Measurements from ENCODE around the gene HCK.

Gene HCK

GRCh38 chr20:32142991-32143390, 90.9 kb downstream of the HCK start:
- no peak for TF ChIP-seq REST (IDR thresholded peaks at IDR 0.05; ENCODE audit: insufficient read depth in 1 of 2, low read depth in 2 of 2, low read length in 2 of 2)
- no peak for TF ChIP-seq POLR2AphosphoS5 (IDR thresholded peaks at IDR 0.05; ENCODE audit: low read depth, low read length)
- TF ChIP-seq SIN3A (IDR thresholded peaks at IDR 0.05; ENCODE audit: borderline replicate concordance, insufficient read depth, low read length) = no peak
- no peak for TF ChIP-seq TAF1 (IDR thresholded peaks at IDR 0.05; ENCODE audit: borderline replicate concordance, insufficient read depth, low read length)
- TF ChIP-seq FOXP2 (optimal IDR thresholded peaks at IDR 0.05; ENCODE audit: borderline replicate concordance, extremely low read depth, extremely low read length, insufficient read depth) = no peak

DNA sequence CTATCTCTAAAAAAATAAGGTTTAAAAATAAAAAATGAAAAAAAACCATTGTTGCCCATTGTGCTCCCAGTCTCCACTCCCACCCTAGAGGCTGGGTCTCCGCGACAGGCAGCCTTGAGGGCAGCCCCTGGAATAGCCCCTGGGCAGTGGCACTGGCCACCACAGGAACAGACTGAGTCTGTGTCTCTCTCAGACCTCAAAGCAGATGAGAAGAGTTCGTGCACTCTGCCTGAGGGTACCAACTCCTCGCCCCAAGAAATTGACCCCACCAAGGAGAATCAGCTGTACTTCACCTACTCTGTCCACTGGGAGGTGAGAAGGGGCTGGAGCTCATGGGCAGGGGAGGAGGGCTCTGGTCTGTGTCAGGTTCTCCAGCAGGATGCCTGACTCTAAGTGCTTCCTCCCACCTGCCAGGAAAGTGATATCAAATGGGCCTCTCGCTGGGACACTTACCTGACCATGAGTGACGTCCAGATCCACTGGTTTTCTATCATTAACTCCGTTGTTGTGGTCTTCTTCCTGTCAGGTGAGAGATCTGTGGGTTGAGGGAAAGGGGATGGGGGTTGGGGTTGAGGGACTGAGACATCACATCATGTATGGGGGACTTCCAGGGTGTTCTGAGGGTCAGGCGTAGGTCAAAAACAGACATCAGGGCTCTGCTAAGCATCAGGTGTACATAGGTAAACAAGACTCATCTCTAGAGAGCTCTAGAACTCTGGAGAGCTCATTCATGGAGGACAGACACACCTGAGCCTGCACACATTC, 93.0 kb downstream of the HCK start:
- TF ChIP-seq SIN3A (IDR thresholded peaks at IDR 0.05; ENCODE audit: borderline replicate concordance, insufficient read depth, low read length) (no peak), FOXP2 (optimal IDR thresholded peaks at IDR 0.05; ENCODE audit: borderline replicate concordance, extremely low read depth, extremely low read length, insufficient read depth) (no peak), TAF1 (IDR thresholded peaks at IDR 0.05; ENCODE audit: borderline replicate concordance, insufficient read depth, low read length) (no peak), POLR2AphosphoS5 (IDR thresholded peaks at IDR 0.05; ENCODE audit: low read depth, low read length) (no peak), REST (IDR thresholded peaks at IDR 0.05; ENCODE audit: insufficient read depth in 1 of 2, low read depth in 2 of 2, low read length in 2 of 2) (no peak)

DNA sequence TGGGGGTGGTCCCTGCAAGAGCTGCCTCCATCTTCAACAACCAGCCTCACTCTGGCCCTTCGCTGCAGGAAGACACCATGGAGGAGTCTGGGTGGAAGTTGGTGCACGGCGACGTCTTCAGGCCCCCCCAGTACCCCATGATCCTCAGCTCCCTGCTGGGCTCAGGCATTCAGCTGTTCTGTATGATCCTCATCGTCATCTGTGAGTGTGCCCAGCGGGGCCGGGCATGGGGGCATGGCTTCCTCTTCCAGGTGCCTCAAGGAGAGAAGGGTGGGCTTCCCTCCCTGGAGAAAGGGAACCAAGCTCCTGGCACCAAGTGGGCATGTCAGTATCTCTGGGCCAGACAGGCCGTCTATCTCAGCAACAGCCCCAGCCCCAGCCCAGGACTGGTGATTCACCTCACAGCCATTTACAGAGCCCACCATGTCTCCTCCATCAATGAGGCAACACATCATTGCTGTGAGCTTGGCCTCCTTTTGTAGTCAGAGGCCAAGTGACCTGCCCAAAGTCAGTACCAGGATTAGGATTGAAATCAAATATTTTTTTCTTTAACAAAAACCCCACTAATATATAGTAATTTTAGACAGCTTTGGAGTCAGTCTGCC, 97.6 kb downstream of the HCK start:
- TF ChIP-seq FOXP2 (optimal IDR thresholded peaks at IDR 0.05; ENCODE audit: borderline replicate concordance, extremely low read depth, extremely low read length, insufficient read depth) (no peak), TAF1 (IDR thresholded peaks at IDR 0.05; ENCODE audit: borderline replicate concordance, insufficient read depth, low read length) (no peak), REST (IDR thresholded peaks at IDR 0.05; ENCODE audit: insufficient read depth in 1 of 2, low read depth in 2 of 2, low read length in 2 of 2) (no peak), SIN3A (IDR thresholded peaks at IDR 0.05; ENCODE audit: borderline replicate concordance, insufficient read depth, low read length) (no peak)

DNA sequence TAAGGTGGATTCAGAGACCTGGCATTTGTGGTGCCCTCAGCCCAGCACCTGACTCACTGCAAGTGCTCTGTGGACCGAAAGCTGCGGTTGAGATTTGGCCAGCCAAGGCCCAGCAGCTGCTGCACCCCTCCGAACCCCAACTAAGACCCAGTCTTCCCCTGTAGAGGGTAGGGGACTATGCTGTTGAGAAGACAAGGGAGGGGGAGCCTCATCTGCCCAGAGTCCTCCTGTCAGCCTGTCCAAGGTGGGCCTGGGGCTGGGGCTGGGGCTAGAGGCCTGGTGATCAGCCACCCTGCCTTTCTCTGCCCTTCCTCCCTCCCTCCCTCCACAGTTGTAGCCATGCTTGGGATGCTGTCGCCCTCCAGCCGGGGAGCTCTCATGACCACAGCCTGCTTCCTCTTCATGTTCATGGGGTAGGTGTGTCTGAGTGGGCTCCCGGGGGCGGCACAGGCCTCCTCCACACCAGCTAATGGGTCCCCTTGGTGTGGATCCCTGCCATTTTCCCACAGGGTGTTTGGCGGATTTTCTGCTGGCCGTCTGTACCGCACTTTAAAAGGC, 98.3 kb downstream of the HCK start:
- TF ChIP-seq FOXP2 (optimal IDR thresholded peaks at IDR 0.05; ENCODE audit: borderline replicate concordance, extremely low read depth, extremely low read length, insufficient read depth) = no peak
- no peak for TF ChIP-seq REST (IDR thresholded peaks at IDR 0.05; ENCODE audit: insufficient read depth in 1 of 2, low read depth in 2 of 2, low read length in 2 of 2)
- no peak for TF ChIP-seq TAF1 (IDR thresholded peaks at IDR 0.05; ENCODE audit: borderline replicate concordance, insufficient read depth, low read length)
- TF ChIP-seq SIN3A (IDR thresholded peaks at IDR 0.05; ENCODE audit: borderline replicate concordance, insufficient read depth, low read length) = no peak
- no peak for TF ChIP-seq POLR2AphosphoS5 (IDR thresholded peaks at IDR 0.05; ENCODE audit: low read depth, low read length)

All from PFSK-1 (cell line).